Trophoblast cell (in vitro differentiated cells and primary cell): ENCODE results near the gene PDLIM3.

ENCODE experiments used
- DNase-seq, 2 donors: peaks; one replicate each; pipeline ENCODE4 v3.0.0-alpha.2; 2016
- H2AFZ ChIP-seq: 2 replicates; pipeline ENCODE4 v1.6.1; 2013; ENCODE audit warnings: low read length, moderate library complexity, mild to moderate bottlenecking; ENCODE audit not compliant: insufficient read depth, poor library complexity
- H2AK5ac ChIP-seq: 2 replicates; pipeline ENCODE4 v1.6.1; 2013; ENCODE audit warnings: mild to moderate bottlenecking, low read length
- H2BK120ac ChIP-seq: 2 replicates; pipeline ENCODE4 v1.6.1; 2013; ENCODE audit warnings: low read length, mild to moderate bottlenecking, moderate library complexity; ENCODE audit not compliant: insufficient read depth, poor library complexity
- H2BK12ac ChIP-seq: 2 replicates; pipeline ENCODE4 v1.6.1; 2013; ENCODE audit warnings: mild to moderate bottlenecking, low read length, moderate library complexity
- H2BK5ac ChIP-seq: 2 replicates; pipeline ENCODE4 v1.6.1; 2013; ENCODE audit warnings: low read length, low read depth, moderate library complexity, mild to moderate bottlenecking; ENCODE audit not compliant: poor library complexity
- H3K14ac ChIP-seq: 2 replicates; pipeline ENCODE4 v1.6.1; 2013; ENCODE audit warnings: mild to moderate bottlenecking, low read length
- H3K18ac ChIP-seq: 2 replicates; pipeline ENCODE4 v1.6.1; 2013; ENCODE audit warnings: mild to moderate bottlenecking, low read length
- H3K23ac ChIP-seq: 2 replicates; pipeline ENCODE4 v1.6.1; 2013; ENCODE audit warnings: low read length
- H3K27ac ChIP-seq: 2 replicates; pipeline ENCODE4 v1.5.1; 2013; ENCODE audit warnings: low read depth, mild to moderate bottlenecking, inconsistent platforms, low read length, moderate library complexity
- H3K27me3 ChIP-seq: 2 replicates; pipeline ENCODE4 v1.6.1; 2013; ENCODE audit warnings: inconsistent platforms, mild to moderate bottlenecking, low read length, moderate library complexity; ENCODE audit not compliant: insufficient read depth
- H3K36me3 ChIP-seq, 2 experiments: 1 replicate in 1 of 2; 2 replicates in 1 of 2; pipeline ENCODE4 v1.6.1; 2013; ENCODE audit warnings: low read length in 2 of 2, mild to moderate bottlenecking in 2 of 2, moderate library complexity in 1 of 2; ENCODE audit not compliant: insufficient read depth in 2 of 2, control insufficient read depth in 1 of 2
- H3K4ac ChIP-seq: 2 replicates; pipeline ENCODE4 v1.6.1; 2013; ENCODE audit warnings: low read depth, mild to moderate bottlenecking, low read length, moderate library complexity
- H3K4me1 ChIP-seq, 2 experiments: 1 replicate in 1 of 2; 2 replicates in 1 of 2; pipeline ENCODE4 v1.6.1; 2013; ENCODE audit warnings: low read length in 2 of 2, mild to moderate bottlenecking in 2 of 2, moderate library complexity in 1 of 2; ENCODE audit not compliant: insufficient read depth in 2 of 2, control insufficient read depth in 1 of 2
- H3K4me2 ChIP-seq: 2 replicates; pipeline ENCODE4 v1.6.1; 2013; ENCODE audit warnings: inconsistent platforms, mild to moderate bottlenecking, low read length, moderate library complexity
- H3K4me3 ChIP-seq: 2 replicates; pipeline ENCODE4 v1.5.1; 2013; ENCODE audit warnings: mild to moderate bottlenecking, low read depth, low read length, inconsistent platforms
- H3K79me1 ChIP-seq: one replicate; pipeline ENCODE4 v1.6.1; 2013; ENCODE audit warnings: low read length
- H3K79me2 ChIP-seq: 2 replicates; pipeline ENCODE4 v1.6.1; 2013; ENCODE audit warnings: low read length, mild to moderate bottlenecking; ENCODE audit not compliant: control insufficient read depth, insufficient read depth, poor library complexity
- H3K9ac ChIP-seq: 2 replicates; pipeline ENCODE4 v1.6.1; 2013; ENCODE audit warnings: mild to moderate bottlenecking, low read length
- H3K9me3 ChIP-seq: 2 replicates; pipeline ENCODE4 v1.6.1; 2013; ENCODE audit warnings: low read depth, mild to moderate bottlenecking, control low read depth, inconsistent platforms, low read length; ENCODE audit not compliant: insufficient read depth
- H4K12ac ChIP-seq: 2 replicates; pipeline ENCODE4 v1.6.1; 2013; ENCODE audit warnings: low read depth, mild to moderate bottlenecking, low read length, moderate library complexity
- H4K8ac ChIP-seq: 2 replicates; pipeline ENCODE4 v1.6.1; 2013; ENCODE audit warnings: low read depth, mild to moderate bottlenecking, low read length, moderate library complexity
- H4K91ac ChIP-seq: one replicate; pipeline ENCODE4 v1.6.1; 2013; ENCODE audit warnings: low read depth, mild to moderate bottlenecking, low read length, moderate library complexity
- WGBS: extraction: QIAGEN DNeasy Blood & Tissue Kit; methylation state at CpG from one replicate; pipeline ENCODE4 v1.1.7; 2013; ENCODE audit warnings: missing lambda C conversion rate; ENCODE audit not compliant: insufficient read length, insufficient coverage; ENCODE audit errors: extremely low coverage; 5-methylcytosine and 5-hydroxymethylcytosine counted together

The PDLIM3 gene

GRCh38 chr4:185508181-185508580 lies 27.1 kb downstream of the PDLIM3 start:
- no CpG with 5 or more reads among the region's 4 CpGs for WGBS

DNA sequence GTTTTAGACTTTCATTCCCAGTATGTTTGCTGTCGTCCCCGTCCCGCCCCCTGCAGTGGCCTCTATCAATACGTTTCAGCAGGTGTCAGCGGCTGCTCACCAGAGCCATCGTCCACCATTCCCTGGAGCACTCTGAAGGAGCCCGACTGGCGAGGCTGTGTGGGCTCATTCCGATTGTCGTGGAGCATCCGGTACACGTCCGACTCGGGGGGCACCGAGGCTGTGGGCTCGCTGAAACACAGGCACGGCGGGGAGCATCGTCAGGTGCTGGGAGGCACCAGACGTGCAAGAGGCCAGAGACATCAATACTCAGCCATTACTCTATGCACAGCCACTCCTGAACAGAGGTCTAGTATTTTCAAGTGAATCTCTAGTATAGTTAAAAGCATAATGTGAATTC lies 28.9 kb downstream of the PDLIM3 start:
- no peak for DNase-seq
- H4K8ac ChIP-seq = no peak overlapping the region
- no CpG with 5 or more reads among the region's 20 CpGs for WGBS
- H3K79me2 ChIP-seq = no peaks in the 10 kb centered on the region
- no peak overlapping the region for H3K9ac ChIP-seq
- H3K4me1 ChIP-seq = peaks cover 2% of the 10 kb centered on the region in 2 experiments
- no peak overlapping the region for H2BK5ac ChIP-seq
- H3K23ac ChIP-seq = no peak overlapping the region
- H3K4ac ChIP-seq = no peak overlapping the region
- H3K14ac ChIP-seq = no peak overlapping the region
- H3K9me3 ChIP-seq = no peaks in the 10 kb centered on the region
- no peaks in the 10 kb centered on the region for H3K79me1 ChIP-seq
- H2BK12ac ChIP-seq = no peak overlapping the region
- H2AK5ac ChIP-seq = no peak overlapping the region
- H3K4me3 ChIP-seq = no peak overlapping the region
- no peak overlapping the region for H2AFZ ChIP-seq
- H3K18ac ChIP-seq = no peak overlapping the region
- H3K36me3 ChIP-seq = peaks cover 0 to 2% of the 10 kb centered on the region in 2 experiments
- H4K12ac ChIP-seq = no peak overlapping the region
- H3K4me2 ChIP-seq = no peak overlapping the region
- H2BK120ac ChIP-seq = no peak overlapping the region
- no peak overlapping the region for H4K91ac ChIP-seq
- H3K27ac ChIP-seq = no peak overlapping the region
- no peaks in the 10 kb centered on the region for H3K27me3 ChIP-seq

More at GRCh38 chr4:185508181-185508580, 27.1 kb downstream of the PDLIM3 start:
- H4K91ac ChIP-seq = no peak overlapping the region
- H3K27me3 ChIP-seq = no peaks in the 10 kb centered on the region
- H3K18ac ChIP-seq = no peak overlapping the region
- no peak overlapping the region for H2AK5ac ChIP-seq
- no peak overlapping the region for H4K12ac ChIP-seq
- peaks cover 2% of the 10 kb centered on the region in 2 experiments for H3K4me1 ChIP-seq
- H2BK5ac ChIP-seq = no peak overlapping the region
- no peak overlapping the region for H3K4me3 ChIP-seq
- no peaks in the 10 kb centered on the region for H3K9me3 ChIP-seq
- H2BK12ac ChIP-seq = no peak overlapping the region
- H3K4ac ChIP-seq = no peak overlapping the region
- DNase-seq = peak; percentile 4 to 68
- no peak overlapping the region for H3K14ac ChIP-seq
- no peak overlapping the region for H3K4me2 ChIP-seq
- no peak overlapping the region for H3K23ac ChIP-seq
- no peaks in the 10 kb centered on the region for H3K79me2 ChIP-seq
- no peak overlapping the region for H4K8ac ChIP-seq
- no peak overlapping the region for H2BK120ac ChIP-seq
- no peaks in the 10 kb centered on the region for H3K79me1 ChIP-seq
- no peaks in the 10 kb centered on the region for H3K36me3 ChIP-seq
- H3K27ac ChIP-seq = no peak overlapping the region
- no peak overlapping the region for H3K9ac ChIP-seq
- no peak overlapping the region for H2AFZ ChIP-seq

DNA sequence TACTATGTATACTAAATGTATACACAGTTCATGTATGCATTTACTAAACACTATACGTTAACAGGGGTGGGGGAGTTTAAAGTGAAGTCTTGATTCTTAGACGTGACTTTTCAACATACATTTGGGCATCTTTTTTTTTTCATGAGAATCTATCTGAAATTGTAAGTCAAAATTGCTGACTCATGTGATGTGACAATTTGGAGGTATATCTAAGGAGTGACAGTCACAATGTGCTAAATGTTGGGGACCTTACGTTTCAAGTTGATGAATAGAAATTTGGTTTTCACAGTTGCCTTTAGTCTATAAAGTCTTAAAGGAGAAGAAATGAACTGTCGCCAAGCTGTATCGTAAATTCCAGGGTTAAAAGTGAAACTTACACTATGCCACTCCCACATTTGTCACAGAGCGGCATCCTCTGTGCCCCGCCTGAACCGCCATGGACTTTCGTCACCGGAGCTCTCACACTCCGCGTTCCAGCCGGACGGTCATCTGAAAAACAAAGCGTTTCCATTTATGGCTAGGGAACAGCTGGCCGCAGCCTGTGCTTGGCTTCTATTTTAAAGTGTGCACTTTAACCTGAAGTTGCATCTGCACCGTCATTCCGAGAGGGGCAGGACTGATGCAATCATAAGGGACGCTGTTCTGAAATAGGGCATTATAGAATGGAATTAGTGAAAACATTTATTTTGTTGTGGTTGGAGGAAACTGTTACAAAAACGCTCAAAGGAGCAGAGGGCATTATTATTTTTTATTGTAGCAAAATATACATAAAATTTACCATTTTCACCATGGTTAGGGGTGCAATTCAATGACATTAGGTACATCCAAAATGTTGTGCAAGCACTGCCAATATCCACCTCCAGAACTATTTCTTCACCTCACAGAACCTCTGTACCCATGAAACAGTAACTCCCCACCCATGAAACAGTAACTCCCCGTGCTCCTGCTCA lies 30.9 kb downstream of the PDLIM3 start:
- Histone ChIP-seq H4K12ac (no peak overlapping the region), H3K4ac (no peak overlapping the region)
- no CpG with 5 or more reads among the region's 21 CpGs for WGBS

GRCh38 chr4:185502386-185502785 lies 32.9 kb downstream of the PDLIM3 start:
- Histone ChIP-seq H3K9ac (no peak overlapping the region), H3K4me2 (no peak overlapping the region), H2BK120ac (no peak overlapping the region), H3K4me3 (no peak overlapping the region), H2BK5ac (no peak overlapping the region), H3K14ac (no peak overlapping the region), H2AFZ (no peak overlapping the region), H3K27me3 (no peaks in the 10 kb centered on the region), H3K4me1 (no peaks in the 10 kb centered on the region), H3K27ac (no peak overlapping the region), H3K9me3 (peaks cover 6% of the 10 kb centered on the region), H3K79me1 (no peaks in the 10 kb centered on the region), H3K18ac (no peak overlapping the region), H3K79me2 (no peaks in the 10 kb centered on the region), H3K23ac (no peak overlapping the region), H4K8ac (no peak overlapping the region), H4K12ac (no peak overlapping the region), H3K36me3 (peaks cover 2 to 6% of the 10 kb centered on the region in 2 experiments), H3K4ac (no peak overlapping the region), H2AK5ac (no peak overlapping the region), H4K91ac (no peak overlapping the region), H2BK12ac (no peak overlapping the region)
- DNase-seq = no peak
- no CpG with 5 or more reads among the region's 11 CpGs for WGBS

More for the DNA sequence above, 30.9 kb downstream of the PDLIM3 start:
- Histone ChIP-seq H2AFZ (no peak overlapping the region), H4K8ac (no peak overlapping the region), H3K27me3 (no peaks in the 10 kb centered on the region), H2BK12ac (no peak overlapping the region), H2BK120ac (no peak overlapping the region), H3K14ac (no peak overlapping the region), H3K9ac (no peak overlapping the region), H3K4me1 (peaks cover 2% of the 10 kb centered on the region in 2 experiments), H2BK5ac (no peak overlapping the region), H3K79me1 (no peaks in the 10 kb centered on the region), H3K36me3 (peaks cover 2 to 6% of the 10 kb centered on the region in 2 experiments), H3K27ac (no peak overlapping the region), H3K79me2 (no peaks in the 10 kb centered on the region), H3K9me3 (peaks cover 6% of the 10 kb centered on the region), H4K91ac (no peak overlapping the region), H3K4me3 (no peak overlapping the region), H2AK5ac (no peak overlapping the region), H3K18ac (no peak overlapping the region), H3K23ac (no peak overlapping the region), H3K4me2 (no peak overlapping the region)
- DNase-seq = peak; percentile 93 to 96
